HepG2 (cell line): ENCODE results near the gene PKMYT1. TPM values are rescaled to one million over a fixed set of nuclear protein-coding genes. Genes with fewer than 3 reads are reported as not detected.
A peak's percentile ranks its signal among the peaks of the same experiment; 100 is the strongest.

Experiments used
- ARNT ChIP-seq: fragments of 450-650 bp; IDR thresholded peaks from 2 replicates; pipeline ENCODE4 v1.6.1; 2017
- DNMT1 ChIP-seq: sonication (generic); formaldehyde crosslinking; IDR thresholded peaks from 2 replicates; pipeline ENCODE4 v1.5.1; 2020; ENCODE audit warnings: mild to moderate bottlenecking, missing genetic modification reagents
- EP300 ChIP-seq, 3 experiments: sonication (generic) in 1 of 3; formaldehyde crosslinking in 1 of 3; IDR thresholded peaks; 2 replicates each; pipeline versions ENCODE4 v1.5.1 to v1.6.1; 2011 to 2020; ENCODE audit warnings: low read depth in 2 of 3, low read length in 2 of 3, borderline replicate concordance in 1 of 3, improper control_type of control experiment in 1 of 3, mild to moderate bottlenecking in 1 of 3, missing genetic modification reagents in 1 of 3, moderate library complexity in 1 of 3
- ERF ChIP-seq: IDR thresholded peaks from 2 replicates; pipeline ENCODE4 v1.6.1; 2018; ENCODE audit warnings: missing biosample characterization, missing genetic modification reagents
- LRRFIP1 ChIP-seq: sonication (generic); formaldehyde crosslinking; conservative IDR thresholded peaks from 2 replicates; pipeline ENCODE4 v1.4.0; 2020; ENCODE audit warnings: missing genetic modification reagents
- NFKB2 ChIP-seq: sonication (generic); formaldehyde crosslinking; IDR thresholded peaks from 2 replicates; pipeline ENCODE4 v1.4.0; 2020; ENCODE audit warnings: missing genetic modification reagents, borderline replicate concordance
- NPAS2 ChIP-seq: sonication (generic); formaldehyde crosslinking; IDR thresholded peaks from 2 replicates; pipeline ENCODE4 v1.8.0; 2022; ENCODE audit warnings: mild to moderate bottlenecking, missing genetic modification reagents, borderline replicate concordance
- POLR2A ChIP-seq, 2 experiments: IDR thresholded peaks; 2 replicates each; pipeline ENCODE4 v1.6.1; 2011; ENCODE audit warnings: low read depth in 2 of 2, low read length in 2 of 2, mild to moderate bottlenecking in 1 of 2, moderate library complexity in 1 of 2; ENCODE audit not compliant: insufficient read depth in 1 of 2
- PTBP1 ChIP-seq: fragments of 200-400 bp; formaldehyde crosslinking; IDR thresholded peaks from 2 replicates; pipeline ENCODE4 v1.6.1; 2018; ENCODE audit warnings: low read length, low read depth; ENCODE audit not compliant: poor library complexity, severe bottlenecking
- SAFB2 ChIP-seq: sonication (generic); formaldehyde crosslinking; IDR thresholded peaks from 2 replicates; pipeline ENCODE4 v1.5.1; 2020; ENCODE audit warnings: missing genetic modification reagents, low read depth, mild to moderate bottlenecking, borderline replicate concordance
- TAF1 ChIP-seq: sonication (generic); formaldehyde crosslinking; IDR thresholded peaks from 2 replicates; pipeline ENCODE4 v1.4.0; 2020; ENCODE audit warnings: missing genetic modification reagents
- ZNF343 ChIP-seq: sonication (generic); formaldehyde crosslinking; IDR thresholded peaks from 2 replicates; pipeline ENCODE4 v1.4.0; 2020; ENCODE audit warnings: mild to moderate bottlenecking, missing genetic modification reagents
- ZNF367 ChIP-seq: sonication (generic); formaldehyde crosslinking; IDR thresholded peaks from 2 replicates; pipeline ENCODE4 v1.4.0; 2020; ENCODE audit warnings: missing genetic modification reagents, borderline replicate concordance
- ZNF576 ChIP-seq: sonication (generic); formaldehyde crosslinking; IDR thresholded peaks from 2 replicates; pipeline ENCODE4 v1.4.0; 2020; ENCODE audit warnings: mild to moderate bottlenecking, missing genetic modification reagents
- ZNF605 ChIP-seq: sonication (generic); formaldehyde crosslinking; IDR thresholded peaks from 2 replicates; pipeline ENCODE4 v1.8.0; 2022; ENCODE audit warnings: mild to moderate bottlenecking, missing genetic modification reagents
- ZNF616 ChIP-seq: sonication (generic); formaldehyde crosslinking; IDR thresholded peaks from 2 replicates; pipeline ENCODE4 v1.5.0; 2020; ENCODE audit warnings: low read depth, mild to moderate bottlenecking, missing genetic modification reagents
- ZNF670 ChIP-seq: sonication (generic); formaldehyde crosslinking; IDR thresholded peaks from 2 replicates; pipeline ENCODE4 v1.8.0; 2022; ENCODE audit warnings: mild to moderate bottlenecking, missing genetic modification reagents, borderline replicate concordance
- ZNF841 ChIP-seq: sonication (generic); formaldehyde crosslinking; IDR thresholded peaks from 2 replicates; pipeline ENCODE4 v1.8.1; 2023; ENCODE audit warnings: missing genetic modification reagents, borderline replicate concordance
- polyA plus RNA-seq, 8 experiments: library from polyadenylated mRNA; depleted of rRNA in 3 of 8; stranded (reverse) in 7 of 8; unstranded in 1 of 8; fragments of >200 nt; fragmentation: Illumina TruSeq in 4 of 8; extraction: Trizol in 4 of 8; gene quantifications; 2 replicates each; pipeline versions ENCODE4 v1.2.1 to v1.2.3, GENCODE V29; 2011 to 2016; ENCODE audit warnings: low read depth in 4 of 8, missing spikeins in 1 of 8, mixed read lengths in 1 of 8; ENCODE audit not compliant: insufficient read depth in 1 of 8
- total RNA-seq, 5 experiments: library from RNA; depleted of rRNA; stranded (reverse); fragments of >200 nt; fragmentation: Illumina TruSeq; extraction: Trizol; gene quantifications; 2 replicates each; pipeline ENCODE4 v1.2.3, GENCODE V29; 2016; ENCODE audit warnings: low read depth in 1 of 5
- TF ChIP-seq, protein P1 (sequence below): sonication (generic); formaldehyde crosslinking; IDR thresholded peaks from 2 replicates; pipeline ENCODE4 v1.9.0; 2022; ENCODE audit warnings: missing genetic modification reagents, mild to moderate bottlenecking, borderline replicate concordance
- TF ChIP-seq, protein P2 (sequence below): sonication (generic); formaldehyde crosslinking; IDR thresholded peaks from 2 replicates; pipeline ENCODE4 v1.4.0; 2020; ENCODE audit warnings: missing genetic modification reagents, low read depth, mild to moderate bottlenecking, borderline replicate concordance
- TF ChIP-seq, protein P3 (sequence below): sonication (generic); formaldehyde crosslinking; IDR thresholded peaks from 2 replicates; pipeline ENCODE4 v1.4.0; 2020; ENCODE audit warnings: missing genetic modification reagents, borderline replicate concordance

The PKMYT1 gene
- total and polyA plus RNA-seq, 2 of the 13 experiments (the other 11 are each of a cell fraction or from before 2014, with no cell fraction given): 7.0 to 27.8 TPM

GRCh38 chr16:3022684-3023414, 42.6 kb upstream of the PKMYT1 start (continued):
- TF ChIP-seq ZNF605 (CRISPR knock-in tag): 0 out of 2 replicates have a peak, but pooled peaks have one; percentile 18
- TF ChIP-seq ZNF576 (CRISPR knock-in tag): no peak
- TF ChIP-seq, protein P1, sequence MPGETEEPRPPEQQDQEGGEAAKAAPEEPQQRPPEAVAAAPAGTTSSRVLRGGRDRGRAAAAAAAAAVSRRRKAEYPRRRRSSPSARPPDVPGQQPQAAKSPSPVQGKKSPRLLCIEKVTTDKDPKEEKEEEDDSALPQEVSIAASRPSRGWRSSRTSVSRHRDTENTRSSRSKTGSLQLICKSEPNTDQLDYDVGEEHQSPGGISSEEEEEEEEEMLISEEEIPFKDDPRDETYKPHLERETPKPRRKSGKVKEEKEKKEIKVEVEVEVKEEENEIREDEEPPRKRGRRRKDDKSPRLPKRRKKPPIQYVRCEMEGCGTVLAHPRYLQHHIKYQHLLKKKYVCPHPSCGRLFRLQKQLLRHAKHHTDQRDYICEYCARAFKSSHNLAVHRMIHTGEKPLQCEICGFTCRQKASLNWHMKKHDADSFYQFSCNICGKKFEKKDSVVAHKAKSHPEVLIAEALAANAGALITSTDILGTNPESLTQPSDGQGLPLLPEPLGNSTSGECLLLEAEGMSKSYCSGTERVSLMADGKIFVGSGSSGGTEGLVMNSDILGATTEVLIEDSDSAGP (CRISPR knock-in tag): no peak
- TF ChIP-seq, protein P2, sequence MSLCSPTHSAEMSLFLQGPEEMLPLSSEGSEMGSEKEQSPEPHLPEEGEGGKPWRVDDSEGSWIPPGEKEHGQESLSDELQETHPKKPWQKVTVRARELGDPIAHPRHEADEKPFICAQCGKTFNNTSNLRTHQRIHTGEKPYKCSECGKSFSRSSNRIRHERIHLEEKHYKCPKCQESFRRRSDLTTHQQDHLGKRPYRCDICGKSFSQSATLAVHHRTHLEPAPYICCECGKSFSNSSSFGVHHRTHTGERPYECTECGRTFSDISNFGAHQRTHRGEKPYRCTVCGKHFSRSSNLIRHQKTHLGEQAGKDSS (CRISPR knock-in tag): peak; percentile 68
- peak; percentile 41 to 71; a peak in 3 of 4 replicates for TF ChIP-seq POLR2A (IDR thresholded peaks at IDR 0.05; ENCODE audit: insufficient read depth in 1 of 2, low read depth in 2 of 2, low read length in 2 of 2)
- TF ChIP-seq LRRFIP1: no peak
- TF ChIP-seq TAF1 (CRISPR knock-in tag): no peak
- no peak for TF ChIP-seq ERF (CRISPR knock-in tag)
- no peak for TF ChIP-seq ZNF670 (CRISPR knock-in tag)
- TF ChIP-seq, protein P3, sequence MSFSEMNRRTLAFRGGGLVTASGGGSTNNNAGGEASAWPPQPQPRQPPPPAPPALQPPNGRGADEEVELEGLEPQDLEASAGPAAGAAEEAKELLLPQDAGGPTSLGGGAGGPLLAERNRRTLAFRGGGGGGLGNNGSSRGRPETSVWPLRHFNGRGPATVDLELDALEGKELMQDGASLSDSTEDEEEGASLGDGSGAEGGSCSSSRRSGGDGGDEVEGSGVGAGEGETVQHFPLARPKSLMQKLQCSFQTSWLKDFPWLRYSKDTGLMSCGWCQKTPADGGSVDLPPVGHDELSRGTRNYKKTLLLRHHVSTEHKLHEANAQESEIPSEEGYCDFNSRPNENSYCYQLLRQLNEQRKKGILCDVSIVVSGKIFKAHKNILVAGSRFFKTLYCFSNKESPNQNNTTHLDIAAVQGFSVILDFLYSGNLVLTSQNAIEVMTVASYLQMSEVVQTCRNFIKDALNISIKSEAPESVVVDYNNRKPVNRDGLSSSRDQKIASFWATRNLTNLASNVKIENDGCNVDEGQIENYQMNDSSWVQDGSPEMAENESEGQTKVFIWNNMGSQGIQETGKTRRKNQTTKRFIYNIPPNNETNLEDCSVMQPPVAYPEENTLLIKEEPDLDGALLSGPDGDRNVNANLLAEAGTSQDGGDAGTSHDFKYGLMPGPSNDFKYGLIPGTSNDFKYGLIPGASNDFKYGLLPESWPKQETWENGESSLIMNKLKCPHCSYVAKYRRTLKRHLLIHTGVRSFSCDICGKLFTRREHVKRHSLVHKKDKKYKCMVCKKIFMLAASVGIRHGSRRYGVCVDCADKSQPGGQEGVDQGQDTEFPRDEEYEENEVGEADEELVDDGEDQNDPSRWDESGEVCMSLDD (CRISPR knock-in tag): no peak
- no peak for TF ChIP-seq NFKB2
- TF ChIP-seq SAFB2 (CRISPR knock-in tag): no peak
- TF ChIP-seq ZNF616 (CRISPR knock-in tag): no peak
- no peak for TF ChIP-seq ZNF343 (CRISPR knock-in tag)
- no peak for TF ChIP-seq DNMT1 (CRISPR knock-in tag)
- TF ChIP-seq EP300 (IDR thresholded peaks at IDR 0.05; ENCODE audit: low read depth in 2 of 2, low read length in 2 of 2): 0 out of 4 replicates have a peak, but pooled peaks of 1 of the 2 experiments have one; percentile 1
- TF ChIP-seq EP300 (CRISPR knock-in tag; IDR thresholded peaks at IDR 0.05; ENCODE audit: borderline replicate concordance): no peak
- TF ChIP-seq PTBP1: no peak
- no peak for TF ChIP-seq NPAS2 (CRISPR knock-in tag)
- no peak for TF ChIP-seq ARNT
- TF ChIP-seq ZNF841 (CRISPR knock-in tag): no peak
- peak; percentile 78; the same call in 1 of the 2 replicates for TF ChIP-seq ZNF367 (CRISPR knock-in tag)
